ENCODE results near the gene EPB41L4A.

- TF ChIP-seq CTCF (IDR thresholded peaks at IDR 0.05) (no peak), POLR2AphosphoS5 (IDR thresholded peaks at IDR 0.05) (no peak), POLR2A (IDR thresholded peaks at IDR 0.05) (no peak), EP300 (IDR thresholded peaks at IDR 0.05; ENCODE audit: low read depth) (no peak)
Observed at GRCh38 chr5:112390327-112390726, 28.8 kb downstream of the EPB41L4A start.

Data from transverse colon (tissue), 4 donors.